B cell (primary cell): ENCODE results near the gene GADD45B. TPM values are rescaled to one million over a fixed set of nuclear protein-coding genes. Genes with fewer than 3 reads are reported as not detected.

Experiments used
- ATAC-seq: fragments of 200-7000 bp; cut with Tn5 transposase; one replicate; pipeline ENCODE4 v1.10.0; 2021; ENCODE audit warnings: low read depth, mild to moderate bottlenecking, moderate number of reproducible peaks, moderate library complexity
- CTCF ChIA-PET: fragments of 350-600 bp; sonication (Branson Sonifier 250); formaldehyde crosslinking; loops from one replicate; lab custom pipeline; 2021; ENCODE audit warnings: antibody characterized with exemption, inconsistent platforms; lab: Charles Lee
- POLR2A ChIA-PET: fragments of 350-600 bp; sonication (Branson Sonifier 250); formaldehyde crosslinking; loops from one replicate; lab custom pipeline; 2021; ENCODE audit warnings: antibody characterized with exemption; lab: Charles Lee
- DNase-seq: peaks from one replicate; pipeline ENCODE4 v3.0.0; 2013
- H2AFZ ChIP-seq: 2 replicates; pipeline ENCODE4 v1.6.1; 2012; ENCODE audit warnings: mild to moderate bottlenecking, low read depth, low read length; ENCODE audit not compliant: insufficient read depth, poor library complexity, severe bottlenecking
- H3K27ac ChIP-seq, 2 donors: 1 replicate in 1 of 2; 2 replicates in 1 of 2; pipeline ENCODE4 v1.5.1; 2012 to 2013; ENCODE audit warnings: low read length in 2 of 2, mild to moderate bottlenecking in 2 of 2, moderate library complexity in 1 of 2
- H3K27me3 ChIP-seq, 4 experiments: fragments of 200-600 bp in 1 of 4; sonication (generic) in 1 of 4; replicated peaks in 1 of 4; 1 replicate in 2 of 4; 2 replicates in 2 of 4; pipeline versions ENCODE4 v1.6.1 to v1.7.0; 2013 to 2016; ENCODE audit warnings: low read length in 3 of 4, mild to moderate bottlenecking in 2 of 4, mixed read lengths in 1 of 4, moderate library complexity in 1 of 4; ENCODE audit not compliant: insufficient read depth in 4 of 4, control insufficient read depth in 3 of 4; ENCODE audit errors: control extremely low read depth in 1 of 4
- H3K36me3 ChIP-seq, 2 experiments: replicated peaks in 1 of 2; 1 replicate in 1 of 2; 2 replicates in 1 of 2; pipeline versions ENCODE4 v1.6.1 to v1.7.1; 2013; ENCODE audit warnings: low read length in 1 of 2; ENCODE audit not compliant: insufficient read depth in 2 of 2, control insufficient read depth in 1 of 2; ENCODE audit errors: control extremely low read depth in 1 of 2, extremely low read depth in 1 of 2
- H3K4me1 ChIP-seq, 2 donors: fragments of 200-600 bp in 1 of 2; sonication (generic) in 1 of 2; 1 replicate in 1 of 2; 2 replicates in 1 of 2; pipeline versions ENCODE4 v1.5.1 to v1.6.1; 2013 to 2017; ENCODE audit warnings: low read length in 2 of 2; ENCODE audit not compliant: control insufficient read depth in 2 of 2, insufficient read depth in 2 of 2
- H3K4me2 ChIP-seq: replicated peaks from 2 replicates; pipeline ENCODE3; 2012; ENCODE audit warnings: mild to moderate bottlenecking, low read depth, low read length; ENCODE audit not compliant: poor library complexity, severe bottlenecking
- H3K4me3 ChIP-seq, 5 experiments: fragments of 200-600 bp in 1 of 5; sonication (generic) in 1 of 5; 1 replicate in 3 of 5; 2 replicates in 2 of 5; pipeline versions ENCODE4 v1.5.1 to v1.7.0; 2011 to 2016; ENCODE audit warnings: low read length in 4 of 5, mild to moderate bottlenecking in 4 of 5, low read depth in 2 of 5, control low read depth in 1 of 5, moderate library complexity in 1 of 5; ENCODE audit not compliant: insufficient read depth in 1 of 5; ENCODE audit errors: control extremely low read depth in 1 of 5, extremely low read depth in 1 of 5
- H3K79me2 ChIP-seq: fragments of 200-600 bp; sonication (generic); one replicate; pipeline ENCODE4 v1.6.0; 2016; ENCODE audit warnings: low read length; ENCODE audit not compliant: control insufficient read depth, insufficient read depth
- H3K9ac ChIP-seq: fragments of 200-600 bp; sonication (generic); 2 replicates; pipeline ENCODE4 v1.6.1; 2017; ENCODE audit warnings: mild to moderate bottlenecking, low read length, moderate library complexity
- H3K9me3 ChIP-seq, 3 donors: one replicate each; pipeline versions ENCODE4 v1.6.1 to v1.7.1; 2013; ENCODE audit warnings: low read length in 2 of 3; ENCODE audit not compliant: control insufficient read depth in 2 of 3, insufficient read depth in 1 of 3; ENCODE audit errors: control extremely low read depth in 1 of 3
- H4K20me1 ChIP-seq: 2 replicates; pipeline ENCODE4 v1.6.0; 2012; ENCODE audit warnings: mild to moderate bottlenecking, low read length; ENCODE audit not compliant: insufficient read depth, control insufficient read depth, poor library complexity, severe bottlenecking
- H3K27ac Mint-ChIP-seq: one replicate; pipeline ENCODE4 v1.8.0; 2021; ENCODE audit warnings: mixed read lengths
- H3K27me3 Mint-ChIP-seq: one replicate; pipeline ENCODE4 v1.8.0; 2021; ENCODE audit warnings: mixed read lengths
- H3K4me1 Mint-ChIP-seq: one replicate; pipeline ENCODE4 v1.8.0; 2021; ENCODE audit warnings: mixed read lengths
- H3K4me3 Mint-ChIP-seq: one replicate; pipeline ENCODE4 v1.8.0; 2021; ENCODE audit warnings: mixed read lengths
- H3K9me3 Mint-ChIP-seq: one replicate; pipeline ENCODE4 v1.8.0; 2022; ENCODE audit warnings: mixed read lengths; ENCODE audit not compliant: insufficient read depth
- EZH2 ChIP-seq: IDR thresholded peaks from 2 replicates; pipeline ENCODE4 v1.6.1; 2012; ENCODE audit warnings: borderline replicate concordance, low read depth, mild to moderate bottlenecking, moderate library complexity, low read length; ENCODE audit not compliant: insufficient read depth, poor library complexity, severe bottlenecking
- WGBS: methylation state at CpG from one replicate; pipeline ENCODE4 v1.1.5; 2013; ENCODE audit warnings: missing lambda C conversion rate; ENCODE audit not compliant: insufficient coverage; 5-methylcytosine and 5-hydroxymethylcytosine counted together
- intact Hi-C: fragments of 100-400 bp; cut with micrococcal nuclease; formaldehyde crosslinking; loops from one replicate; pipeline ENCODE4 v1.10.0; 2022
- polyA plus RNA-seq: library from polyadenylated mRNA; depleted of rRNA; stranded (reverse); fragments of >200 nt; gene quantifications from 2 replicates; pipeline ENCODE4 v1.2.3, GENCODE V29; 2012
- total RNA-seq, 2 donors: library from RNA; stranded (reverse); fragments of 120-200 nt in 1 of 2; gene quantifications; 1 replicate in 1 of 2; 2 replicates in 1 of 2; pipeline versions ENCODE4 v1.2.3 to v1.2.4, GENCODE V29; 2013 to 2022
- TF ChIP-seq, protein P1 (sequence below): fragments of 200-600 bp; IDR thresholded peaks from one replicate; pipeline ENCODE4 v1.8.0; 2022; ENCODE audit warnings: antibody characterized with exemption, mild to moderate bottlenecking

GADD45B gene
- total and polyA plus RNA-seq, 2 donors (not counting 1 experiment from before 2014, with no cell fraction given) = 166 to 215 TPM

DNA sequence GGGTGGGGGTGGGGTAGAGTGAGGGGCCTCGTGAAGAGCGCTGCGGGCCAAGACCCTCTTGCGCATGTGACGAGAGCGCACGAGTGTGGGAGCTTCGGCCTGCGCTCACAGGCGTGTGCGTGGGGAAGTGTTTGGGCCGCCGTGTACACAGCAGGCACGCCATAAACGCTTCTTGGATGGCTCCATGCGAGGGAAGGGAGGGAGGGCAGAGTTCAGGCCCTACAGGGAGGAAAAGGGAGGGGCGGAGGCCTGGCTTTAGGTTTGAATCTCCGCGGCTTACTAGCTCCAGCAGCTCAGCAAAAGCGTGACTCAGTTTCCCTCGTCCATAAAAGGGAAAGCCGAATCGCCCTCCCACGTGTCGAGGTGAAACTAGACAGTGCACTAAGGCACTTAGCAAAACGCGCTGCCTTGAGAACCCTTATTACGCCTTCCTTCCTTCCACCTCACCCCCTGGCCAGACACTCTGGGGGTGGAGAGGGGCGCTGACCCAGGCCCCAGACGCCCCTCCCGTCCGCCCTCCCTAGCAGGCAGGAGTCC is 12.5 kb downstream of the GADD45B start:
- Histone ChIP-seq H3K27me3 (peaks cover 0 to 46% (median 20%) of the 10 kb centered on the region in 4 experiments), H2AFZ (peak overlapping the region; percentile 54), H4K20me1 (peaks cover 16% of the 10 kb centered on the region), H3K4me2 (peak overlapping the region; percentile 76), H3K79me2 (no peaks in the 10 kb centered on the region), H3K9me3 (peaks cover 0 to 22% (median 6%) of the 10 kb centered on the region in 3 donors), H3K9ac (no peak overlapping the region), H3K36me3 (no peaks in the 10 kb centered on the region), H3K4me3 (no peak overlapping the region), H3K4me1 (peaks cover 46 to 53% of the 10 kb centered on the region in 2 donors), H3K27ac (no peak overlapping the region)
- TF ChIP-seq, protein P1, sequence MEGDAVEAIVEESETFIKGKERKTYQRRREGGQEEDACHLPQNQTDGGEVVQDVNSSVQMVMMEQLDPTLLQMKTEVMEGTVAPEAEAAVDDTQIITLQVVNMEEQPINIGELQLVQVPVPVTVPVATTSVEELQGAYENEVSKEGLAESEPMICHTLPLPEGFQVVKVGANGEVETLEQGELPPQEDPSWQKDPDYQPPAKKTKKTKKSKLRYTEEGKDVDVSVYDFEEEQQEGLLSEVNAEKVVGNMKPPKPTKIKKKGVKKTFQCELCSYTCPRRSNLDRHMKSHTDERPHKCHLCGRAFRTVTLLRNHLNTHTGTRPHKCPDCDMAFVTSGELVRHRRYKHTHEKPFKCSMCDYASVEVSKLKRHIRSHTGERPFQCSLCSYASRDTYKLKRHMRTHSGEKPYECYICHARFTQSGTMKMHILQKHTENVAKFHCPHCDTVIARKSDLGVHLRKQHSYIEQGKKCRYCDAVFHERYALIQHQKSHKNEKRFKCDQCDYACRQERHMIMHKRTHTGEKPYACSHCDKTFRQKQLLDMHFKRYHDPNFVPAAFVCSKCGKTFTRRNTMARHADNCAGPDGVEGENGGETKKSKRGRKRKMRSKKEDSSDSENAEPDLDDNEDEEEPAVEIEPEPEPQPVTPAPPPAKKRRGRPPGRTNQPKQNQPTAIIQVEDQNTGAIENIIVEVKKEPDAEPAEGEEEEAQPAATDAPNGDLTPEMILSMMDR = no peak
- TF ChIP-seq EZH2 = no peak
- intact Hi-C loops = no loop called here
- peaks cover 2% of the 10 kb centered on the region for H3K9me3 Mint-ChIP-seq
- 9% methylated on average over 28 of the region's 32 CpGs for WGBS
- no peak for ATAC-seq
- H3K27ac Mint-ChIP-seq = no peak overlapping the region
- CTCF ChIA-PET = interaction anchor here (2.0 kb wide), 1 partner anchor 11 kb away, joined by 5 read pairs; no protein-coding TSS in a partner anchor
- H3K4me1 Mint-ChIP-seq = peaks cover 54% of the 10 kb centered on the region
- POLR2A ChIA-PET = interaction anchor here (0.6 to 1.1 kb wide), 3 partner anchors 12 to 99 kb away, joined by 3 to 9 read pairs (median 5); partner anchors contain the start of gene GADD45B
- H3K4me3 Mint-ChIP-seq = peak overlapping the region; percentile 62
- DNase-seq = no peak
- peaks cover 26% of the 10 kb centered on the region for H3K27me3 Mint-ChIP-seq
